Prostate gland (tissue), 2 donors: ENCODE results near the gene DSC2. TPM values are rescaled to one million over a fixed set of nuclear protein-coding genes. Genes with fewer than 3 reads are reported as not detected.

Experiments
- DNase-seq: peaks from one replicate; pipeline ENCODE4 v3.0.0-alpha.2; 2019; ENCODE audit warnings: low spot score
- H3K27ac ChIP-seq, 2 donors: fragments of 200-600 bp; sonication (generic); 2 replicates each; pipeline ENCODE4 v1.5.1; 2017 to 2019
- H3K27me3 ChIP-seq: fragments of 200-600 bp; sonication (generic); replicated peaks from 2 replicates; pipeline ENCODE4 v1.5.1; 2019; ENCODE audit not compliant: insufficient read depth
- H3K36me3 ChIP-seq, 2 donors: fragments of 200-600 bp; sonication (generic); 1 replicate in 1 of 2; 2 replicates in 1 of 2; pipeline versions ENCODE4 v1.5.1 to v1.8.1; 2017 to 2019
- H3K4me1 ChIP-seq: fragments of 200-600 bp; sonication (generic); replicated peaks from 2 replicates; pipeline ENCODE4 v1.5.1; 2019
- H3K4me3 ChIP-seq, 2 donors: fragments of 200-600 bp; sonication (generic); 2 replicates each; pipeline ENCODE4 v1.5.1; 2017 to 2019
- H3K9me3 ChIP-seq: fragments of 200-600 bp; sonication (generic); 2 replicates; pipeline ENCODE4 v1.5.1; 2017
- CTCF ChIP-seq, 4 experiments: fragments of 200-600 bp in 2 of 4; fragments of 450-650 bp in 2 of 4; sonication (generic) in 2 of 4; IDR thresholded peaks; 1 replicate in 3 of 4; 2 replicates in 1 of 4; pipeline ENCODE4 v1.5.1; 2016 to 2019; ENCODE audit warnings: antibody characterized with exemption in 4 of 4, mild to moderate bottlenecking in 2 of 4, moderate library complexity in 2 of 4
- POLR2A ChIP-seq: fragments of 450-650 bp; IDR thresholded peaks from one replicate; pipeline ENCODE4 v1.6.1; 2016; ENCODE audit warnings: antibody characterized with exemption, mild to moderate bottlenecking
- POLR2AphosphoS5 ChIP-seq: sonication (generic); formaldehyde crosslinking; IDR thresholded peaks from one replicate; pipeline ENCODE4 v1.6.1; 2017; ENCODE audit warnings: antibody characterized with exemption
- WGBS: methylation state at CpG from one replicate; pipeline ENCODE4 v1.1.5; 2018; 5-methylcytosine and 5-hydroxymethylcytosine counted together
- intact Hi-C: fragments of 100-400 bp; cut with DNase I; formaldehyde crosslinking; loops from one replicate; pipeline ENCODE4 v1.14.2; 2022
- total RNA-seq, 2 donors: library from RNA; depleted of rRNA; stranded (reverse); fragments of >200 nt; gene quantifications; one replicate each; pipeline ENCODE4 v1.1.0, GENCODE V29; 2016

DSC2 gene
- total RNA-seq, 2 donors from 2014 or later = 8.4 to 29.1 TPM

- intact Hi-C loops = no loop called here
- H3K4me1 ChIP-seq = no peaks in the 10 kb centered on the region
- H3K36me3 ChIP-seq = no peaks in the 10 kb centered on the region
- TF ChIP-seq POLR2A (no peak), CTCF (IDR thresholded peaks at IDR 0.05) (no peak)
- 18% methylated on average over 5 of the region's 5 CpGs for WGBS
- H3K9me3 ChIP-seq = no peaks in the 10 kb centered on the region
- no peaks in the 10 kb centered on the region for H3K27me3 ChIP-seq
- no peak for DNase-seq
- no peak overlapping the region for H3K27ac ChIP-seq
- H3K4me3 ChIP-seq = no peak overlapping the region
Observed at GRCh38 chr18:31057051-31057450, 45.2 kb downstream of the DSC2 start.

- TF ChIP-seq POLR2AphosphoS5 = no peak
- no peak for TF ChIP-seq CTCF (IDR thresholded peaks at IDR 0.05)
- no peak for TF ChIP-seq POLR2A
- Histone ChIP-seq H3K27me3 (no peaks in the 10 kb centered on the region), H3K4me1 (no peaks in the 10 kb centered on the region), H3K9me3 (no peaks in the 10 kb centered on the region), H3K36me3 (no peaks in the 10 kb centered on the region), H3K4me3 (no peak overlapping the region), H3K27ac (no peak overlapping the region)
- WGBS = 38% methylated on average over 2 of the region's 2 CpGs
- DNase-seq = no peak
- intact Hi-C loops = no loop called here
Observed at GRCh38 chr18:31056296-31056695, 45.9 kb downstream of the DSC2 start.

GRCh38 chr18:31050635-31051034 is 51.6 kb downstream of the DSC2 start:
- no peak for DNase-seq
- 76% methylated on average over 3 of the region's 3 CpGs for WGBS

GRCh38 chr18:31049189-31049588 is 53.0 kb downstream of the DSC2 start:
- Histone ChIP-seq H3K4me3 (no peak overlapping the region), H3K27me3 (no peaks in the 10 kb centered on the region), H3K4me1 (no peaks in the 10 kb centered on the region), H3K36me3 (no peaks in the 10 kb centered on the region), H3K9me3 (no peaks in the 10 kb centered on the region), H3K27ac (no peak overlapping the region)
- intact Hi-C loops = loop anchor here (10.0 kb wide), 1 partner anchor 56 kb away; the partner anchor contains the start of gene DSC2
- no peak for TF ChIP-seq CTCF (IDR thresholded peaks at IDR 0.05)
- TF ChIP-seq POLR2AphosphoS5 = no peak
- no peak for TF ChIP-seq POLR2A
- no peak for DNase-seq
- WGBS = 57% methylated on average over 4 of the region's 4 CpGs

More at GRCh38 chr18:31050635-31051034, 51.6 kb downstream of the DSC2 start:
- H3K36me3 ChIP-seq = no peaks in the 10 kb centered on the region
- no peaks in the 10 kb centered on the region for H3K4me1 ChIP-seq
- no peaks in the 10 kb centered on the region for H3K27me3 ChIP-seq
- H3K9me3 ChIP-seq = no peaks in the 10 kb centered on the region
- intact Hi-C loops = no loop called here
- no peak overlapping the region for H3K4me3 ChIP-seq
- TF ChIP-seq POLR2A (no peak), CTCF (IDR thresholded peaks at IDR 0.05) (no peak), POLR2AphosphoS5 (no peak)
- no peak overlapping the region for H3K27ac ChIP-seq

- no peak for DNase-seq
- intact Hi-C loops = loop anchor here (10.0 kb wide), 1 partner anchor 57 kb away; the partner anchor contains the start of gene DSC2
- Histone ChIP-seq H3K4me3 (no peak overlapping the region), H3K27me3 (no peaks in the 10 kb centered on the region), H3K9me3 (no peaks in the 10 kb centered on the region), H3K27ac (no peak overlapping the region), H3K4me1 (no peaks in the 10 kb centered on the region), H3K36me3 (no peaks in the 10 kb centered on the region)
- WGBS = 61% methylated on average over 2 of the region's 2 CpGs
- TF ChIP-seq POLR2AphosphoS5 (no peak), POLR2A (no peak), CTCF (IDR thresholded peaks at IDR 0.05) (no peak)
Observed at GRCh38 chr18:31048216-31048615, 54.0 kb downstream of the DSC2 start.
